ENCODE data around the gene POU5F1.

DNA sequence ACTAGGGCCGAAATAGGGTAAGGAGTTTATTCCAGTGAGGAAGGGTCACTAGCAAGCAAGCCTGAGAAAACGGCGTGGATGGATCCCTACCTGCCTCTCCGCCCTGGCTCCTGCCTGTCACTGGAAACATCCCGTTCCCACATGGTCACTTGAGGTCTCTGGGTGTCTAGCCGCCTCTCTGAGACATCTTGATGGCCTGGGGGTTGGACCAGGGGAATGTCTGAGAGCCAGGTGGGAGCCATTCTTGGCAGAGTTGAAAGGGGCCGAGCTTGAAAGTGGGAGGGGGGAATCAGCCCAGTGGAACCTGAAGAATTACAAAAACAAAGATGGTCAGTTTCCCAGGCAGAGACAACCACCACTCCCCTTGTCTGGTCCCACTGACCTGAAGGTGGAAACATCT is 13.8 kb downstream of the POU5F1 start:
- TF ChIP-seq TAF1 (IDR thresholded peaks at IDR 0.05; ENCODE audit: borderline replicate concordance, low read depth, low read length) (no peak), POLR2A (IDR thresholded peaks at IDR 0.05; ENCODE audit: low read depth, low read length) (no peak)
